Activated T-cell treated with anti-CD3 and anti-CD28 coated beads for 48 hours (primary cell): ENCODE measurements around the gene MAP3K6.

Source experiments
- DNase-seq: peaks from one replicate; pipeline ENCODE4 v3.0.0-alpha.2; 2020; ENCODE audit warnings: low read depth

The MAP3K6 gene

DNA sequence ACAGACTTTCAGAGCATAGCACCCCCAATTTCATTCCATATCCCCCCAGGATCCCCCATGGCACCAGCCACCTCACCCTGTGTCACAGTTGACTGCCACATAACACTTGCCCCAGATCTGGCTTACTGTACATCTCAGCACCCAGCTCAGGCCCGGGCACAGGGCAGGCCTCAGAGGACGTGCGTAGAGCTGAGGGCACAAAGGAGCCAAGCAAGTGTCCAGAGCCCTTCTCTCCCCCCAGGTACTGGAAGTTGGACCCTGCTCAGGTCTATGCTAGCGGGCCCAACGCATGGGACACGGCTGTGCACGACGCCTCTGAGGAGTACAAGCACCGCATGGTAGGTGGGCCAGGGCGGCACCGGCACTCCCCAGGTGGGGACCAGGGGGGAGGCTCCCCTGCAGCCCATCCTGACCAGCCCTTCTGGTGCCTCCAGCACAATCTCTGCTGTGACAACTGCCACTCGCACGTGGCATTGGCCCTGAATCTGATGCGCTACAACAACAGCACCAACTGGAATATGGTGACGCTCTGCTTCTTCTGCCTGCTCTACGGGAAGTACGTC lies 33.0 kb downstream of the MAP3K6 start:
- DNase-seq: no peak

DNA sequence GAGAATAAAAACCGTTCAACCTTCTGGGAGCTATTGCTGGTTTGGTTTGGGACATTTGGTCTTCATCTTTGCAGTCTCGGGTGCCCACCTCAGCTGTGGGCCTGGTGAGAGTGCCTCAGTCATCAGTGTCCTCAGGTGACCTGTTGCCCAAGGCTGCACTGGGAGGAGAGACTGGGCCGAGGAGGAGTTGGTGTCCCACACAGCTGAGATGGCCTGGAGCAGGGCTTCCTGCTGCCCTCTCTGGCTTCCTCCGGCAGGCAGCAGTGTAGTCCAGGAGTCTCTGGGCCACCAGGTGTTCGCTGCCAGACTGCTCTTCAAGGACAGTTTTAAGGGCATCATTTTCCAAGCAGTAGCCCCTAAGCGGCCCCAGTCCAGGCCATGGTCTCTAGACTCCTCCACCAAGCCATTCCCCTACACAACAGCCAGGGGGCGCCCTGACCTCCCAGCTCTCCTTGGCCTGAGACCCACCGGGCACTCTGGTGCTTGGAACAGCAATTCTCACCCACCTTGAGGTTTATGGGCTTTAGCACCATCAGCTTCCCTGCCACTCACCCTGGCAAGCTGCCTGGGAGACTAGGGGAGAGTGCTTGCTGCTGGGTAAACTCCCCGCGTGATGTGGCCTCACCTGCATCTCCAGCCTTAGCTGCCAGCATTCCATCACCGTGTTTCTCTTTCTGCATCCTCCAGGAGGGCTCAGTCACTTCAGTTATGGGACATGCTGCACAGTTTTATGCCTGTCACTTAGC lies 34.1 kb downstream of the MAP3K6 start:
- peak; percentile 39 for DNase-seq

DNA sequence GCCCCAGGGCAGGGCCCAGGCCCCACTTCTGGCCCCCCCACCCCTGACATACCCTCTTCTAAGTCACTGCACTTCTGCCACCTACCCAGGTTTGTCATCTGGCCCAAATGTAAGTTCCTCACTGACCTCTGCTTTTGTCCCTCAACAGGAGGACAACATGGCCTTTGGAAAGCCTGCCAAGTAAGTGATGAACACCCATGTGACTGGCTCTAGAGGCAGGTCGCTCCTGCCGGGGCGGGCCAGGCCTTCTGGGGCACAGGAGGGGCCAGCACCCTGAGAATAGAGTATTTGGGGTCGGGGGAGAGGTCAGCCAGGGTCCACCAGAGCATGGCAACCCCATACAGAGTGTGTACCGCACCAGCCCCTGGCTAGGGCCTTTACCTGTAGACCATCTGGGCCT lies 34.8 kb downstream of the MAP3K6 start:
- no peak for DNase-seq

DNA sequence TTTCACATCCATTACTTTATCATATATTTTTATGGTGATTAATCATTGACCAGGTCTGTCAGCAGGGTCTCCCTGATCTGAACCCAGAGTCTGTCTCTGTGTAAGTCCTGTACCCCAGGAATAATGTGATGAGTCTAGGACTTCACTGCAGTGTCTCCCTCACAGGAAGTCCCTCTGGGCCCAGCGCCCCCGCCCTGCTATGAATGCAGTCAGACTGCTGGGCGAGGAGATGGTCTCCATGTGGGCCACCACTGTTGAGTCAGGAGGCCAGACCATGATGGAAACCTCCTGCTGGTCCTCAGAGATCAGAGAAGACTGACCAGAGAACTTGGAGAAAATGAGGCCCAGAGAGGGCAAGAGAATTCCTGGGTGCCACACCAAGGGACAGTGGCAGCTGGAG lies 35.3 kb downstream of the MAP3K6 start:
- DNase-seq: no peak

DNA sequence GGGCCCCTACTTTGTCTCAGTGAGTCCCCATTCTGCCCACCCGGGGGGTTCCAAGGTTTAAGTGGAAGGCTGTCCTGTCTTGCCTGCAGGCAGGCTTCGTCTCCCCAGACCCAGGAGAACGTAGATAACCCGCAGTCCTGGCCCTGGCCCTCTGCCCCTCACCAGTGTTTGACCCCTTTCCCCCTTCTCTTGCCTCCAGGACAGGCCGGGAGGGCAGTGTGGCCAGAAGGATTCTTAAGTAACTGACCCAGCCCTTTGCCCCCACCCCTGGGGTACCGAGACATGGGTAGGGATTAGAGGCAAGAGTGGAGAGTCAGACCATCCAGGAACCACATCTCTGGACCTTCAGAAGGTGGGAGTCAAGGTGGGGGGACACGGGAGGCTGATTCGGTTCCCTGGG lies 36.0 kb downstream of the MAP3K6 start:
- no peak for DNase-seq

DNA sequence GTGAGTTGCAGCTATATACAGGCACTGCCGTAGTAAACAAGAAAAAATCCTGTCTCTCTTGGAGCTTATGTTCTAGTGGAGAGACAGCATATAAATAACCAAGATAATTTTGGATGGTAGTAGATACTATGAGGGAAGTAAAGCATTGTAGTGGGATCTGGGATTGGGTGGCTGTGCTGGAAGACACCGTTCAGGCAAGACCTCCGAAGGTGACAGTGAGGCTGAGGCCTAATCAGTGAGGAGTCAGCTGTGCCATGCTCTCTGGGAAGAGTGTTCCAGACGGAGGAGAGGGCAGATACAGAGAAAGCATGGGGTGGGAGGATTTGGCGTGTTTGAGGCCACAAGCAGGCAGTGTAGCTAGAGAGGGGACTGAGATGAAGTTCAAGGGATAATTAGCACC lies 38.8 kb downstream of the MAP3K6 start:
- DNase-seq: no peak

DNA sequence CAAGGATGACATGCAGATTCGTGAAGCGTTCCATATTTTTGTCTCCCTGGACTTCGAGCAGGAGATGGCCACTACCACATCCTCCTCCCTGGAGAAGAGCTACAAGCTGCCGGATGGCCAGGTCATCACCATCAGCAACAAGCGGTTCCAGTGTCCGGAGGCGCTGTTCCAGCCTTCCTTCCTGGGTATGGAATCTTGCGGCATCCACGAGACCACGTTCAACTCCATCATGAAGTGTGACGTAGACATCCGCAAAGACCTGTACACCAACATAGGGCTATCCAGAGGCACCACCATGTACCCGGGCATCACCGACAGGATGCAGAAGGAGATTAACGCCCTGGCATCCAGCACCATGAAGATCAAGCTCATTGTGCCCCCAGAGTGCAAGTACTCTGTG lies 41.5 kb downstream of the MAP3K6 start:
- DNase-seq: no peak

DNA sequence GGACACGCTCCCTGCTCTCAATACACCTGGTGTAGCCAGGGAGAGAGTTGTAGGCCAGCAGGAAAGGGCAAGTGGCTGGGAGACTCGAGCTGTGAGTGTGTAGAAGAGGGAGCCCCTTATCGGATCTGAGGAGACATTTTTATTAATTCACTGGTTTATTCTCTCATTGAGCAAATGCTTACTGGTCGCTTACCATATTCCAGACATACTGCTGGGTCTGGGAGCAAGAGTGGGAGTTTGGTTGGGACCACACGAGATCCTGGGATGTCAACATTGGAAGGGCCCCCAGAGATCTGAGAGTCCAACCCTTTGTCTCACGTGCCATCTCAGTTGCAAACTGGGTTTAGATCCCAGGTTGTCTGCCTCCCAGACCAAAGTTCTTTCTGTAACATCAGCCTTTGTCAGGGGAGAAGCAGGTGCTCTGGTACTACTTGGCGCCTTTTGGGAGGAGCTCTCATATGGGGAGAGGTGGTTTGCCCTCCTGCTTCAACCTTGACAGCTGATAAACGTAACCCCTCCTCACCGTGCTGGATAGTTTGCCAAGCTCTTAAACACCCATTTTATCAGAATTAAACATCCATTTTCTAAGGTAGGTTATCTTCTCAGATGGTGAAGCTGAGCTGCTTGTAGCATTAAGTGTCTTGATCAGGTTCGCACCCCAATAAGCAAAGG lies 44.1 kb downstream of the MAP3K6 start:
- no peak for DNase-seq

DNA sequence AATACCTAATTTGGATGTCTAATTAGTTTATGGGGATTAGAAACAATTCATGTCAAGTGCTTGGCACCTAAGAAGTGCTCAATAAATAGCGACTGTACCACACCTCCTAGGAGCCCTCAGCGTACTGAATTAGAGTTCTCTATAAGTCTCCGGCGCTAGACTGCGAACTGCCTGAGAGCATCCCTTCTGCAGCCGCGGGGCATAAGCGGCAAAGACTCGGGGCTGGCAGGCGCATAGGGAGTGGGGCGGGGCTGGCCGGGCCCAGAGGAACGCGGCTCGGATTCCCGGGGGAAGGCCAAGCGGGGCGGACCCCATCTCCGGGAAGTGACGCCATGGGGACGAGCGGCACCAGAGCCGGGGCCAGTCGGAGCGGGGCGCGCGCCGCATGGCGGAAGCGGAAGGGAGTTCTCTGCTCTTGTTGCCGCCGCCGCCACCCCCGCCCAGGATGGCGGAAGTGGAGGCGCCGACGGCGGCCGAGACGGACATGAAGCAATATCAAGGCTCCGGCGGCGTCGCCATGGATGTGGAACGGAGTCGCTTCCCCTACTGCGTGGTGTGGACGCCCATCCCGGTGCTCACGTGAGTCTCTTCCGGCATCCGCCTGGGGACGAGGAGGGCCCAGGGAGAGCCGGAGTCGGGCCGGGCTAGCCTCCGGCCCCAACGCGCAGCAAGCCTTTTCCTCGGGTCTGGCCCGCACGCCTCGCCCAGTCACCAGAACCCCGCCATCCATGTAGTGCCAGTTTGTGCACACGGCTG lies 44.8 kb downstream of the MAP3K6 start, which contains the start of gene TMEM222:
Gene TMEM222 (plus strand): TSS at position 351 of the 756 bp plus-strand sequence. CDS start 35 bp downstream, at position 386.
- DNase-seq: peak; percentile 99

DNA sequence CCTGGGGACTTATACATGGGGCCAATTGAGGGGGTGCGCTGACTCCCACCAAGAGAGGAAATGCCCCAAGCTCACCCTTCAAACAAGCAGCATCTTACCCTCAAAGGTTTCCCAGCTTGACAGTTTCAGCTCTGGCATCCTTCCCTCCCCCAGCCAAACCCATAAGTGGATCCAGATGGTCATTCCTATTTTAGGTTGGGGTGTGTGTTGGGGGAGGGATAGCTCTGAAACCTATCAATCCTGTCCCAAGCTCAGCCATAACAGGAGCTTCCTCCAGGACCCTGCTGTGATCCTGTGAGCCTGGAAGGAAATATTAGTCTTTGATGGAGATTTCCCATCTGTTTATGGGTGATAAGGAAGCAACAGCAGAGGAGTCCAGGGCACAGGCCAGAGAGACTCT lies 48.2 kb downstream of the MAP3K6 start:
- no peak for DNase-seq

DNA sequence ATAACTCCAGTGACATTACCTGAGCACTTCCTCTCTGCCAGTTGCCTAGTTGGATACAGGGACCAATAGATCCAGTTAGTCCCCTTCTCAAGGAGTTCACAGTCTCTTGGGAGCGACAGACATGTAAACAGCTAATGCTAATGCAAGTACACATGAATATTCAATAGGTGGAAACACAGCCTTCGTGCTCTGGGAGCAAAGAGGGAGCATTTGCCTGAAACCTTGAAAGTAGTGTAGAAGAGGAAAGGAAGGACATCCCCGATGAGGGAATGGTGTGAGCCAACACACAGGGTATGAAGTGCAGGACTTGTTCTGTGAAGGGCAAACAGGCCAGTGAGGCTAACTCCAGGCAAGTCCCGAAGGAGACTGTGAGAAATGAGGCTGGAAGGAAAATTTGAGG lies 48.6 kb downstream of the MAP3K6 start:
- DNase-seq: no peak

DNA sequence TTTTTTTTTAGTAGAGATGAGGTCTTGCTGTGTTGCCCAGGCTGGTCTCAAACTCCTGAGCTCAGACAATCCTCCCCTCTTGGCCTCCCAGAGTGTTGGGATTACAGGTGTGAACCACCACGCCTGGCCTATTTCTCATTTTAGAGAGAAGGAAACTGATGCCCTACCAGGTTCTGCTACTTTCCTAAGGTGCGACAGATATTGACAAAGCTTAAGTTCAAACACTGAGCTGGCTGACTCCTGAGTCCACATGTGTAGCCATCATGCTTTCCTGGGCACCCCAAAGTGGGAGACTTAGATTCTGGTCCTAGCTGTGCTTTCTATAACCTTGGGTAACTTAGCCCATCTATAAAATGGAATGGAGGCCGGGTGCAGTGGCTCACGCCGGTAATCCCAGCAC lies 49.9 kb downstream of the MAP3K6 start:
- DNase-seq: no peak

DNA sequence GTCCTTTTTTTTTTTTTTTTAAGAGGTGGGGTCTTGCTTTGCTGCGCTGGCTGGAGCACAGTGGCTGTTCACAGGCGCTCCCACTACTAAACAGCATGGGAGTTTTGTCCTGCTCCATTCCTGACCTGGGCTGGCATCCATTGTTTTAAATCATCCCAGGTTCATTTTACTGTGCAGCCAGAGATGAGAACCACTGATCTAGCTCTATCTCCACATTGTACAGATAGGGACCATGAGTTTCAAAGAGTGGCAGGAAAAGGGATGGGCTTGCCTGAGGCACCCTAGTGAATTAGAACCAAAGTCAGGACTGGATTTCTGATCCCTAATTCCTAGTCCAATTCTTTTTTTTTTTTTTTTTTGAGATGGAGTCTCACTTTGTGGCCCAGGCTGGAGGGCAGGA lies 52.0 kb downstream of the MAP3K6 start:
- DNase-seq: no peak

DNA sequence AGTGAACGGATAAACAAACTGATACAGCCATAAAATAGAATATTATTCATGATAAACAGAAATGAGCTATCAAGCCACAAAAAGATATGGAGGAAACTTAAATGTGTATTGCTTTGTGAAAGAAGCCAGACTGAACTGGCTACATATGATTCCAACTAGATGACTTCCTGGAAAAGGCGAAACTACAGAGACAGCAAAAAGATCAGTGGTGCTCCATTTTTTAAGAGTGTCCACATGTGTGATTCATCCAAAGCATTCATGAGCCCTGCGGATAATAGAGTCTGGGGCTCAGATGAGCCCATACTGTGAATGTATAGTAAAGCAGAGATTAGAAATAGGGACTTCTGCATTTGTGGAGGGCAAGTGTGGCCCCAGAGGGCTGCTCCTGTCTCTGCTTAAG lies 52.6 kb downstream of the MAP3K6 start:
- no peak for DNase-seq

DNA sequence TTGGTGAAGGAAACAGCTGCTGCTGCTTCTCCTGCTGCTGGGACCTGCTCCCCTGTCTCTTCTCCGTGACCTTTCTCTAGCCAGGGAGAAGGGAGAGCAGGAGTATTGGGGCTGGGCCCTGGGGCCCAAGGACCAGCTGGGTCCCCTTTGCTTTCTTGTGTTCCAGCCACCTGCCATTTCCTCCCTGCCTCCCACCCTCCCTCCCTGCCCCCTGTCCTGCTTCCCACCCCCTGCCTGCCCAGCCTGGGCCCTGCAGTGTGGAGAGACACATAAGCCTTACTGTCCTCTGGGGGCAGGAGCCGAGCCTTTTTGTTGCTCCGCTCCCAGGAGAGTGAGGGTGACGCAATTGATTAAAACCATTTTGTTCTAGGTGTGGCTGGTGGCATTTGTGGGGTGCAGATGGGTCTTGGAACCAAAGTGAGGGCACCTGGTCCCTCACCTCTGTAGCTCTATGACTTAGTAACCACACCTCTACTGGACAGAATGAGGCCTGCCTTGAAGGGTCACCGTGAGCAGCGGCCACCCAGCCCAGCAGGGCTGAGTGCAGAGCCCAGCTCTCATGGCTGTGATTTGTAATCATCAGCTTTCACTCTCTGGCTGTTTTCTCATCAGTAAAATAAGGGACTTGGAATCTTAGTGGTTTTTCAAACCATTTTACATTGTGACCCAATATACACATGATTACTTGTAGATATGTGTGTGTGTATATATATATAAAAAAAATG lies 58.7 kb downstream of the MAP3K6 start:
- DNase-seq: no peak

DNA sequence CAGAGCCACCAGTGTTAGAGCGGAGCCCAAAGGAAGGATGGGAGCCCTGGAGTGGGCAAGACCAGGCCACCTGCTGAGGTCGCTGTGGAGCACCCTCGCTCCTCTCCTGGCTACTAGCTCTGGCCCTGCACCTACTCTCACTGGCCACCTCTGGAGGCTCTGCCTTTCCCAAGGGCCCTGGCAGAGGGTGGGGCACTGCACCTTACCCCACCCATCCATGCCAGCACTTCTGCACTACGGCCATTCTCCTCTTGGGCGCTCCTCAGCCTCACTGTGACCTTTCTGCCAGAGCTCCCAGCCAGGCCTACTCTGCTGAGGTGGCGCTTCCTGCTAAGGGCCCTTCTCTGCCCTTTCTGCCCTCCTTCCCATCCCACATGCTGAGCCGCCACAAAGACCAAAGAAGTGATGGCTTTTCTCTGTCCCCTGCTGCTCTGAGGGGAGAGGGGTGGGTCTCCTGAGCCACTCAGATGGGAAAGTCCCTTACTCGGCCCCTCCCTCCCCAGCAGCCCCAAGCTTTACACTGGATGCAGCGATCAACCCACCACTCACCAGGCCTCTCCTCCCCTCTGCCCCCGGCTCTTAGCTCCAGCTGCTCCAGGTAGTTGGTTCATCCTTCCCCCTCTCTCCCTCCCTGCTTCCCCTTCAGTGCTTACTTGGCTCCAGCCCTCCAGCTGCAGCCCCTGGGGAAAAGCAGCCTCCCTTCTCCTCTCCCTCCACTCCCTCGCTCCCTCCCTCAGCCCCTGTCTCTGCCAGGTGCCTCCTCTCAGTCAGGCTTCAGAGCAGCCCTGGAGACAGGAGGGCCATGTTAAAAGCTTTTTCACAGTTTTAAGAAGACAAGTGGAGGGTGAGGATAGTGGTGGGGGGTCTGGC lies 59.6 kb downstream of the MAP3K6 start:
- DNase-seq: no peak

DNA sequence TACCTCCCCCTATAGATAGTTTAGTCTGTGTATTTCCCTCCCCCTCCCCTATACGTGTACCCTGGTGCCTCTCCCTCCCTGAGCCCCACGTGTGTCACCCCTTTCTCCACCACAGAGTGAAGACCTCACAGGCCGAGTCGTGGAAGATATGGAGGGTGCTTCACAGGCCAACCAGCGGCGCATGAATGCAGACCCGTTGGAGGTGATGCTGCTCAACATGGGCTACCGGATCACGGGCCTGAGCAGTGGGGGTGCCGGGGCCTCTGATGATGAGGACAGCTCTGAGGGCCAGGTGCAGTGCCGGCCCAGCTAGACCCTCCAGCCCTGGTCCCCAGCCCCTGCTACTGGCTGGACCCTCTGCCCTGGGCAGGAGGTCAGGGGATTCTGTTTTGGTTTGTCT lies 60.7 kb downstream of the MAP3K6 start:
- no peak for DNase-seq
